HG03354 (cell line): ENCODE results near the gene MYO1G.
A peak's percentile ranks its signal among the peaks of the same experiment; 100 is the strongest.
"Not testable (repeated sequence)": the region's sequence is repeated elsewhere in the genome, so short reads cannot be mapped to it uniquely, and the experiment has no call there.

Source experiments
- ATAC-seq: cut with Tn5 transposase; IDR thresholded peaks from one replicate; pipeline ENCODE4 v1.9.1; 2021; ENCODE audit warnings: mild to moderate bottlenecking; ENCODE audit not compliant: unreplicated experiment, poor library complexity, severe bottlenecking

MYO1G gene

GRCh38 chr7:44978511-44979366 lies at the start of gene MYO1G:
Gene MYO1G (minus strand): TSS chr7:44979015. CDS start chr7:44978961, 54 bp downstream.
- peak; percentile 69 for ATAC-seq

GRCh38 chr7:45028138-45028919 lies 49.5 kb upstream of the MYO1G start:
- ATAC-seq, result no peak

DNA sequence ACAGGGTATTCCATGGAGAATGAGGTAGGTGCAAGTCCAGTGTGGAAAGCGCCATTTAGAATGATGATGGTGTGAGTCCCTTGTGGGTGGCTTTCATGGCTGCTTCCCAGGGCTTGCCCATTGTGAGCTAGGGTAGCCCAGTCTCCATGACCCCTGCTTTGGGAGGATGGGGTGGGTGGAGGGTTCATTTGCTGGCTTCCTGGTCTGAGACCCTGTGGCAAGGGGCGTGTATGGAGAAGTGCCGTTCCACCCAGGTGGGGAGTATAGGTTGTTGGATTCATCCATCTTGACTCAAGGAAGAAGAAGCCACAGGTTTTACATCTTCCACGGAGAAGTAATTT lies 48.9 kb upstream of the MYO1G start:
- ATAC-seq, result no peak

GRCh38 chr7:45026984-45027773 lies 48.4 kb upstream of the MYO1G start:
- peak; percentile 51 for ATAC-seq

DNA sequence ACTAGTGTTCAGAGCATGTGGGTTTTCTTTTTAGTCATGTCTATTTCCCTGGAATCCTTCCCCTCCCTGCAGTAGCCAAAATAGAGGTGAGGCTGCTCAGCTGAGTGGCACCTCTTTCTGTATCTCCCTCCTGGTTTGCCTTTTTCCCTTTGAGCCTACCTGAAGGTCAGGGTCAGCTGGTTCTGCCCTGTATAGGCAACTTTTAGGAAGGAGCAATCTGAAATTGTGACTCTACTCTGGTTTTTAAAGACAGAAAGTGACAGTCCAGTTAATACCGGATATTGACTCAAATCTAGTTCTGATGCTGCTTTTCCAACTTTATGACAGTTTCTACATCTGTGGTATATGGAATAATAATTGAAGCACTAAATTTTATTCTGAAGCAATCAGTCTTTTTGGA lies 47.2 kb upstream of the MYO1G start:
- ATAC-seq, result no peak

DNA sequence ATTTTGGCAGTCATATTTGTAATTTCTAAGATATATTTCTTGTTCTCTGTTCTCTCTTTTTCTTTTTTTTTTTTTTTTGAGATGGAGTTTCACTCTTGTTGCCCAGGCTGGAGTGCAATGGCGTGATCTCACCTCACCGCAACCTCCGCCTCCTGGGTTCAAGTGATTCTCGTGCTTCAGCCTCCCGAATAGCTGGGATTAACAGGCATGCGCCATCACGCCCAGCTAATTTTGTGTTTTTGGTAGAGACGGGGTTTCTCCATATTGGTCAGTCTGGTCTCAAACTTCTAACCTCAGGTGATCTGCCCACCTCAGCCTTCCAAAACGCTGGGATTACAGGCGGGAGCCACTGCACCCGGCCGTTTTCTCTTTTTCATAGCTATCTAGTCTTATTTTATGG lies 46.7 kb upstream of the MYO1G start:
- not testable (repeated sequence) for ATAC-seq

GRCh38 chr7:45024126-45024744 lies 45.4 kb upstream of the MYO1G start:
- ATAC-seq, result no peak

DNA sequence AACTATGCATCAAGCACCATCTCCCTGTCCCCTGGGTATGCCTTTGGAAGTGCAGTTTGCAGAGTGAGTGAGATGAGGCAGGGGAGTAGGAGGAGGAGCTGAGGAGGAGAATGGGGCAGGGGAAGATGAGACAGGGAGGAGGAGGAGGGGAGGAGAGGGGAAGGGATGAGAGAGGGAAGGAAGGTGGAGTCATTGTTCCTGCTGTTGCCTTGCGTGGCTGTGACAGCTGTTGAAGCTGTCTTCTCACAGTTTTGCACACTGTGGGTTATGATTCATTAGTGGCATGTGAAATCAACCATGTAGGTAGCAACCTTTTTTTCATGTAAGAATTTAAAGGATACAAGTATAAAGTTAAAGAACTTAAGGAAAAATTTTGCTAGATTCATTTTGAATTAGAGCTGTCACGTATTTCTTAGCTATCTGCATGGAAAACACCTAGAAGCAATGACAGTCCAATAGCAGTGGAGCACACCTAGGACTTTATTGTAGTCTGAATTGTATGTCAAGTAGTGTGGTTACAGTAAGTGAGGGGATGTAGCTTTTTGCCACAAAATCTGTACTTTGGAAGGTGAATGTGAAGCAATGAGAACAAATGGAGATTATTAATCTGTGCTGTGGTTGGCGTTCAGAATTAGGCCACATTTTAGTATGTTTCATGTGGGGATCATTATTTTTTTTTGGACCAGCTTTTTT lies 42.9 kb upstream of the MYO1G start:
- ATAC-seq, result peak; percentile 82

GRCh38 chr7:45020915-45021314 lies 42.1 kb upstream of the MYO1G start:
- ATAC-seq, result no peak

DNA sequence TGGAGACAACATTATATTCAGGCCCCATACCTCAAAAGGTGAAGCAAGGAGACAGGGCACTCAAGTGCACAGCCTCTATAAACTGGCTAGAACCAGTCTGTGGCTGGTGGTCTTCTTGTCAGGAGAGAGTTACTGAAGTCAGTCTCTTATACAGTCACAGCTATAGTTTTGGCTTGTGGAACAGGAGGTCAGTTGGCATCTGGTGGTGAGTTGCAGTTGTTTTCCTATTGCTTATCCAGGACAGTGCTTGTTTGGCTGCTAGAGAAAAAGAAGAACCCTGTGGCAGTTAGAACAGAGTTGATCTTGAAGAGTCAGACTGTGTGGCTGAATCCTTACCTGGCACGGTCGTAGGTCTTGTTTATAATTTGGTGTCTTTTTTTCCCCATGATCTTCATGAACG lies 38.4 kb upstream of the MYO1G start:
- no peak for ATAC-seq

- ATAC-seq, result no peak
Measured at GRCh38 chr7:45015313-45015712, 36.5 kb upstream of the MYO1G start.

- ATAC-seq, result no peak
Measured at GRCh38 chr7:45013465-45013967, 34.7 kb upstream of the MYO1G start.

- peak; percentile 84 for ATAC-seq
Measured at GRCh38 chr7:45007571-45008328, 28.9 kb upstream of the MYO1G start.

DNA sequence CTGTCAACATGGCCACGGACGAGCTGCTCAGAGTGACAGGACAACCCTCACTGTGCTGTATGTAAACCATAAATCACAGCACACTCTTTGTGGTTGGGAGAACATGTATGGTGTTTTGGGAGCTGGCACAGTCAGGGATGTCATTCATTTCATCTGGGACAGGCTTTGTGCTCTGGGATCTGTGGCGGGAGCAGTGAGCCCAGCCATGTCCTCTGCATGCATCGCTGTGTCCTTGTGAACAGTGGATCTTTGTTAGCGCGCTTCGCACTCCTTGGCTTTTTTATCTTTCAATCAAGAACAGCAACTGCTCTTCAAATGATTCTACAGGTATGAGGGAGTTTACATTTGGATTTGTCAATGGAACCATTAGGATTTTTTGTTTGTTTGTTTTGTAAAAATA lies 28.3 kb upstream of the MYO1G start:
- ATAC-seq, result no peak

DNA sequence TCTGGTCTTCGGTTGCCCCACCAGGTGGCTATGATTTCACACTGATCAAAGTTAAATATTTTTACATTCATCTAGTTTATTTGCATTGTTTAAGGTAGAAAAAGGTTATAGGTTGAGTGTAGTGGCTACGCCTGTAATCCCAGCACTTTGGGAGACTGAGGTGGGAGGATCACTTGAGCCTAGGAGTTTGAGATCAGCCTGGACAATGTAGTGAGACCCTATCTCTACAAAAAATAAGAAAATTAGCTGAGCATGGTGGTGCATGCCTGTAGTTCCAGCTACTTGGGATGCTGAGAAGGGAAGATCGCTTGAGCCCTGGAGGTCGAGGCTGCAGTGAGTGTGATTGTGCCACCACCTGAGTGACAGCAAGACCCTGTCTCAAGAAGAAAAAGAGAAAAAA lies 25.0 kb upstream of the MYO1G start:
- no peak for ATAC-seq

GRCh38 chr7:45001826-45002225 lies 23.0 kb upstream of the MYO1G start:
- ATAC-seq, result no peak

GRCh38 chr7:45001138-45001694 lies 22.4 kb upstream of the MYO1G start:
- ATAC-seq, result peak; percentile 39
